C4-2B (cell line): Measurements from ENCODE around the gene POLG2.

Source experiments
- ZFX ChIP-seq: fragments of 450-650 bp; IDR thresholded peaks from 2 replicates; pipeline ENCODE4 v1.6.1; 2017
- TF ChIP-seq, protein P1 (sequence below): fragments of 450-650 bp; conservative IDR thresholded peaks from 2 replicates; pipeline ENCODE4 v1.5.1; 2017; ENCODE audit warnings: mild to moderate bottlenecking

DNA sequence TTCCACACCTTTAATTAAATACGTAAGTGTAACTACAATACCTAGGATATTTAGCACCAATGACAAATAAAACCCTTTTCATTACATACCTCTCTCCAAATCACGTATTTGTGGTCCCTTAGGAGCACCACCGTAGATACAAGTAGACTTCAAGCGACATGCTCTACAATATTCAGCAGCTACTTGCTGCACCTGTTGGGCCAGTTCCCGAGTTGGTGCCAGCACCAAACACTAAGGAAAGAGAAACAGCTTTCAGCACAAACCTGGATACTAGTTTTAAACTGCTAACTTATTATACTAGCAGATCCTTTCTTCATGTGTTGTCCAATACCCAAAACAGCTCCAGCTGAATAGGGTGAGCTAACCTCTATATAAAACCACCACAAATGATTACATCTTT lies 6.5 kb upstream of the POLG2 start:
- TF ChIP-seq, protein P1, sequence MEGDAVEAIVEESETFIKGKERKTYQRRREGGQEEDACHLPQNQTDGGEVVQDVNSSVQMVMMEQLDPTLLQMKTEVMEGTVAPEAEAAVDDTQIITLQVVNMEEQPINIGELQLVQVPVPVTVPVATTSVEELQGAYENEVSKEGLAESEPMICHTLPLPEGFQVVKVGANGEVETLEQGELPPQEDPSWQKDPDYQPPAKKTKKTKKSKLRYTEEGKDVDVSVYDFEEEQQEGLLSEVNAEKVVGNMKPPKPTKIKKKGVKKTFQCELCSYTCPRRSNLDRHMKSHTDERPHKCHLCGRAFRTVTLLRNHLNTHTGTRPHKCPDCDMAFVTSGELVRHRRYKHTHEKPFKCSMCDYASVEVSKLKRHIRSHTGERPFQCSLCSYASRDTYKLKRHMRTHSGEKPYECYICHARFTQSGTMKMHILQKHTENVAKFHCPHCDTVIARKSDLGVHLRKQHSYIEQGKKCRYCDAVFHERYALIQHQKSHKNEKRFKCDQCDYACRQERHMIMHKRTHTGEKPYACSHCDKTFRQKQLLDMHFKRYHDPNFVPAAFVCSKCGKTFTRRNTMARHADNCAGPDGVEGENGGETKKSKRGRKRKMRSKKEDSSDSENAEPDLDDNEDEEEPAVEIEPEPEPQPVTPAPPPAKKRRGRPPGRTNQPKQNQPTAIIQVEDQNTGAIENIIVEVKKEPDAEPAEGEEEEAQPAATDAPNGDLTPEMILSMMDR, result no peak
- TF ChIP-seq ZFX, result no peak
